ENCODE measurements around the gene MUC3A.

Gene MUC3A

GRCh38 chr7:100974021-100974420, 24.7 kb downstream of the MUC3A start:
- Histone ChIP-seq H3K9ac (ENCODE audit: low read depth, low read length) (no peak overlapping the region), H3K27ac (ENCODE audit: low read length) (no peak overlapping the region), H2AFZ (ENCODE audit: low read depth, low read length) (no peak overlapping the region), H3K4me1 (ENCODE audit: insufficient read depth, low read length) (no peaks in the 10 kb centered on the region), H3K4me3 (ENCODE audit: low read depth in 1 of 2, low read length in 2 of 2) (no peak overlapping the region), H4K20me1 (ENCODE audit: insufficient read depth, low read length) (no peaks in the 10 kb centered on the region), H3K79me2 (ENCODE audit: insufficient read depth, low read length) (no peaks in the 10 kb centered on the region), H3K9me3 (ENCODE audit: insufficient read depth, low read length, severe bottlenecking) (no peaks in the 10 kb centered on the region), H3K4me2 (ENCODE audit: insufficient read depth, low read length) (no peak overlapping the region), H3K36me3 (ENCODE audit: insufficient read depth, low read length) (no peaks in the 10 kb centered on the region), H3K27me3 (ENCODE audit: insufficient read depth, low read length, poor library complexity) (peaks cover 5% of the 10 kb centered on the region)
- DNase-seq (no peak), ATAC-seq (ENCODE audit: insufficient read depth, low read depth) (no peak)
- TF ChIP-seq EZH2 (IDR thresholded peaks at IDR 0.05; ENCODE audit: borderline replicate concordance, low read depth, low read length, severe bottlenecking) (no peak), CTCF (IDR thresholded peaks at IDR 0.05; ENCODE audit: borderline replicate concordance, extremely low read depth, low read length, poor library complexity, severe bottlenecking) (no peak)

DNA sequence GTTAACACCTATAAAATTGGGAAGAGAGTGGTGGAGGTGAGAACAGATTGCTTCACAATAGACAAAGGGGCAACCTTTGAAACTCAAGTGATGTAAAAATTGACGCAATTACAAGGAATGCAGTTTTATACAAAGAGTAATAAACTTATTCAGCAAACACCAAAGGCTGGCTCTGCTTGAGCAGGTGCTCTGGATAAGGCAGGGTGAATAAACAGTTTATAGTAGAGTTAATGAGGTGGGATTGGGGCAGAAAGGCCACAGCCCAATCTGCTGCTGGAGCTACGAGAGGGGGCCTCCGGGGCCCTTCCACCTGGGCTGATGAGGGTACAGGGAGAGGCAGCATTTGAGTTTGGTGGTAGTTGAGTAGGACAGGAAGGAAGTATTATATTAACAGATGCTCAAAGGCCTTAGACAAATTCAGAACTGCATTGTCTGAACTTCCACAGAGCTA, 26.1 kb downstream of the MUC3A start:
- ATAC-seq (ENCODE audit: insufficient read depth, low read depth) = no peak; the same call in 2 of the 3 replicates
- no peak overlapping the region for H3K27ac ChIP-seq (ENCODE audit: low read length)
- H3K4me2 ChIP-seq (ENCODE audit: insufficient read depth, low read length) = no peak overlapping the region
- no peaks in the 10 kb centered on the region for H3K79me2 ChIP-seq (ENCODE audit: insufficient read depth, low read length)
- no peak overlapping the region for H3K9ac ChIP-seq (ENCODE audit: low read depth, low read length)
- H3K9me3 ChIP-seq (ENCODE audit: insufficient read depth, low read length, severe bottlenecking) = no peaks in the 10 kb centered on the region
- H3K4me1 ChIP-seq (ENCODE audit: insufficient read depth, low read length) = no peaks in the 10 kb centered on the region
- no peaks in the 10 kb centered on the region for H4K20me1 ChIP-seq (ENCODE audit: insufficient read depth, low read length)
- no peak overlapping the region for H3K4me3 ChIP-seq (ENCODE audit: low read depth in 1 of 2, low read length in 2 of 2)
- H3K36me3 ChIP-seq (ENCODE audit: insufficient read depth, low read length) = no peaks in the 10 kb centered on the region
- TF ChIP-seq CTCF (IDR thresholded peaks at IDR 0.05; ENCODE audit: borderline replicate concordance, extremely low read depth, low read length, poor library complexity, severe bottlenecking) = no peak
- H3K27me3 ChIP-seq (ENCODE audit: insufficient read depth, low read length, poor library complexity) = peaks cover 5% of the 10 kb centered on the region
- no peak overlapping the region for H2AFZ ChIP-seq (ENCODE audit: low read depth, low read length)
- DNase-seq = no peak

DNA sequence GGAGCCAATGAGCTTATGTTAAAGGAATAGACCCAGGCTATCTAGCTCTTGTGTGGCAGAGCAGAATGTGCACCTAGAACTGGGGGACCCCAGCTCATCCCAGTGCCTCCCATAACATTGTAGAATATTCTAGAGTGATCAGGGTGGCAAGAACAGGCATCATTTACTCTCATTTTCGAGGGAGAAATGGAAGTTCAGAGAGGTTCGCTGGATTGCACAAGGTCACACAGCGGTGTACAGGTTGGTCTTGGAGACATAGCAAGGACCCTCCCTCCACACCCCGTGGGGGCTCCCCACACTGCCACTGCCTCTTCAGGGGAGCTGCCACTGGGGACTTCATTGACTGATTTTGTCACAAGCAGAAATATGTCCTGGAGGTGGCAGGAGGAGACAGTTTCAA, 29.0 kb downstream of the MUC3A start:
- Histone ChIP-seq H2AFZ (ENCODE audit: low read depth, low read length) (no peak overlapping the region), H3K9me3 (ENCODE audit: insufficient read depth, low read length, severe bottlenecking) (no peaks in the 10 kb centered on the region), H3K27me3 (ENCODE audit: insufficient read depth, low read length, poor library complexity) (no peaks in the 10 kb centered on the region), H4K20me1 (ENCODE audit: insufficient read depth, low read length) (no peaks in the 10 kb centered on the region), H3K36me3 (ENCODE audit: insufficient read depth, low read length) (no peaks in the 10 kb centered on the region), H3K27ac (ENCODE audit: low read length) (no peak overlapping the region), H3K4me2 (ENCODE audit: insufficient read depth, low read length) (no peak overlapping the region), H3K4me3 (ENCODE audit: low read depth in 1 of 2, low read length in 2 of 2) (no peak overlapping the region), H3K4me1 (ENCODE audit: insufficient read depth, low read length) (no peaks in the 10 kb centered on the region), H3K9ac (ENCODE audit: low read depth, low read length) (no peak overlapping the region), H3K79me2 (ENCODE audit: insufficient read depth, low read length) (no peaks in the 10 kb centered on the region)
- TF ChIP-seq CTCF (IDR thresholded peaks at IDR 0.05; ENCODE audit: borderline replicate concordance, extremely low read depth, low read length, poor library complexity, severe bottlenecking) (no peak), EZH2 (IDR thresholded peaks at IDR 0.05; ENCODE audit: borderline replicate concordance, low read depth, low read length, severe bottlenecking) (no peak)
- ATAC-seq (ENCODE audit: insufficient read depth, low read depth) = no peak
- no peak for DNase-seq

Measured in DND-41 (cell line).